Stimulated activated naive CD4-positive, alpha-beta T cell (primary cell): Measurements from ENCODE around the gene SMCO4.

ENCODE experiments used
- DNase-seq, 6 experiments: peaks; one replicate each; lab custom pipeline; 2025; lab: John Stamatoyannopoulos, UW

The SMCO4 gene

DNA sequence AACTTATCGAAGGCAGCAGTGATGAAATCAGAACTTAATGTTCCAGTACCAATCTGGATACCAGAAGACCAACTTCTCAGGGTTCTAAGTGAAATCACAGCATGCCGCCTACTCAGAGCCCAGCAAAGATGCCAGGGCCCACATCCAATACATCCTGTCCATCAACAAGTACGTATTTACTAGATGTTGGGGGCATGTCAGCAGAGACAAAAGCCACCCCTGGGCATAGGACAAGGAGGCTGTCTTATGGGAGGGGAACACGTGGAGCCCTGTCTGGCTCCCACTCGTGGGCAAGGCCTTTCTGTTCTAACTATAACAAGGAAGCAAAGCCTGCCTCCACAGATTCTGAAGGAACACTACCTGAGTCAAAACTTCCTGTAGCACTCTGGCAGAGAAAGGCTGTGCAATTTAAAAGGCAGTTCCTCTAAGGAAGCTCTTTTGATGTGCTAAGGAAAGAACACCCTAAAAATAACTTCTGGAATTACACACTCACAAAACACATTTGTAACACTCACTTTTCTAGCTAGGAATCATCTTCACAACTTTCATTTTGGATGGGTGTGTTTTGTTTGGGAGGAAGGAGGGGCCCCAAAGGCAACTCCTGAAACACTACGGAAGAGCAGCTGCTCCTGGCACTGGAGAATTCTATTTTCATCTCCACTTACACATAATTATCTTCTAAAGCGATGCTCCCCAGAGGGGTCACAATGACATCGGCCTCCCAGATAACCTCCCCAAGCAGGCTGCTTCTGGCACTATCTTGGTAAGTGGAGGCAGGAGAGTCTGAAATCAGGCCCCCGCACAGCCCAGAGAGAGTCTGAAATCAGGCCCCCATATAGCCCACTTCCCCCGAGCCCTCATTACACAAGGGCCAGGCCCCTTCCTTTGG, 14.2 kb downstream of the SMCO4 start:
- no peak for DNase-seq

DNA sequence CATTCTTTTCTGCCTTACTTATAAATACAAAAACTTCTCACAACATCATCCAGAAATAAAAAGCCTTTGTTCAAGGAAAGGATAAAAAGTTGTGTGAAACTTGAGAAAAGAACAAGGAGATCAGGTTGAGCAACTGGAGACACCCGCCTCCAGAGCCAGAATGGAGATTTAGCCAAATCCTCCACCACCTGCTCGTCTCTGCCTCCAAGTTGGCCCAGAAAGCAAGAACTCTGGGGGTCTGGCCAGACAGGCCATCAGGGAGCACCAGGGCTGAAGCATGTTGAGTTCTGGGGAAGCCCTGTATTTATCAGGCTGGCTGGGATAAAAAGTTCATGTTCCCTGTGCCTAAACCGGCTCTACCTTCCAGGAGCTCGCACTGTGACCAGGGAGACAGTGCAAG, 14.9 kb downstream of the SMCO4 start:
- DNase-seq: no peak

DNA sequence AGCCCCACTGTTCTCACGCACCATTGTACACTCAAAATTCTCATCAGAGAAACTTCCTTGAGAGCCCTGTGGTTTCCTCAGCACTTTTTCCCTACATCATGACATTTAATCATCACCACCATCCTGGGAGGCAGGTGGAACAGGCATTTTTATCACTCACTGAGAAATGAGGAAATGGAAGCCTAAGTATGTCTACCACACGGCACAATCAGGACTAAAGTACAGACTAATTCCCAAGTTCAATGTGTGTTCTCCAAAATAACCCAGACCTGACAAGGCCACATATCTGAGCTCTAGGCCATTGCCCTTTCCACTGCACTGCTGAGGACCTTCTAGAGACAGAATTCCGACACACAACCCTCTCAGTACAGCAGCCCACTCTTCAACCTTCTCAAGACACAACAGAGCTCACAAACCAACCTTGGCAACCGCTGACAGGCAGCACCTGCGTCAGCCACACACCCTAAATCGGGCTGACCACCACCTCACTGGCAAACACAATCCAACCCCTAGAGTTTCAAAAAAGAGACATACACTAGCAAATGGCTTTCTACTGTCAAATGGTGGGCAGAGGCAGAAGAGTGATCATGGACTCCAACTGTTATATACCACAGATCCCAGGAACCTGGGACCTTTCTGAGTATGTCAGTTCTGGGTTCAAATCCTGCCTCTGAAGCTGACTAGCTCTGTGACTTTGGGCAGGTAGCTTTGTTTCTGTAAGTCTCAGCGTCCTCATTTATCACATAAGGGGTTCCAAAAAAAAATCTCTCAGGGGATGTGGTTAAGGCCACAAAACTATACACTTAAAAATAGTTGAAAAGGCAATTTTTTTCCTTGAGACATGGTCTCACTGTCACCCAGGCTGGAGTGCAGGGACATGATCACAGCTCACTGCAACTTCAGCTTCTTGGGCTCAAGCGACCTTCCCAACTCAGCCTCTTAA, 16.3 kb downstream of the SMCO4 start:
- DNase-seq: no peak

DNA sequence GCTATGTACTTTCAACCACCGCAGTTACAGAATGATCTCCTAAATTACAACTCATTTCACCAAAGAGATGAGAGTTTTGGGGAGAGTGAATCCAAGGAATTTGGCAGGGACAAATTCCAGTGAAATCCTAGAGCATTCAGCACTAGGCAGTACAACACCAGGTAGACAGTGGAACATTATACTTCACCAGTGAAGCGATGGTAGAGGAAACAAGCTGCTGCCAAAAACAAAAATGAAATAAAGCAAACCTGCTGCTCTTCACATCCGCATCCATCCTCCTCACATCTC, 16.9 kb downstream of the SMCO4 start:
- DNase-seq: no peak

DNA sequence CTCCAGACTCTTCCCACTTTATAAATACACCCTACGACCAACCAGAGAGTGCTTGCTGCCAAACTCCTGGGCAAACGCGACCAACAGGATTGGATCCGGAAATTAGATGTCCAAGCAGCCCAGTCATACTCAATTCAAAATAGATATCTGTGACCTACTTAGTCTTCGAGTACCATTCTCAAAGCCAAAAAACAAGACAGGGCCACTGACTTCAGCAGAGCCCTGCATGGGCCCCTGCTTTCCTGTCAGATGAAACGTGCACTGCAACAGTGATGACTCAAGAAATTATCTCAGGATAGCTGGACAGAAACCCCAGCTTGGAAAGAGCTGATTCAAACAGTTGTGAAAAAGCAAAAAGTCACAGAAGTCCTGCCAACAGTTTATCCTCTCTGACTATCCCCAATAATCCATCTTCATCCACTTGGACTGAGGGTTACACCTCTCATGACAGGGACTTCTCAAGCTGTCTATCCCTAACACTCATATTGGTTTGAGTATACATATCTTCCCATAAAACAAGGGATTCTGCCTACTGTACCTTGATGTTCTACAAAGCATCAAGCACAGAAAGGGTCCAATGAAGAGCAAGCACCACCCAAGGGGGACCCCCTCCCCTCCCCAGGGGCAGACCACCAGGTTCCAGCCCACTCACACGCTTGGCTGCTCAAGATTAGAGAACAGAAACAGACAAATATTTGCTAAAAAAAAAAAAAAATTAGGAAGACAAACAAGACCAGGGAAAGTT, 17.4 kb downstream of the SMCO4 start:
- DNase-seq: no peak

DNA sequence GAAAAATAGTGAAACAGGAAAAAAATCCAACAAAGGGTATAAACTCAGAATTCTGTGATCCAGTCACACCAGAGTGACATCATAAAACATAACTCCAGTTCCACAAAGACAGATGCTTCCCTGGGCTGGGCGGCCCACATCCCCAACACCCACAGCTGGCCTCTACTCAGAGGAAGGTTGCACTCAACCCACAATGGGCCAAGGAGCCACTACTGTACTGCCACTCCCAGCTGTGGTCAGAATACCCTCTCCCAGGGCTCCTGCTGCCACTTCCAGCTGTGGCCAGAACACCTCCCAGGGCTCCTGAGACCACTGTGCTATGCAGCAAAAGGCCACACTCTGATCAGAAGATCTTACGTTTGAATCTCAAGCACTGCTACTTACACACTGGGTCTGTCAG, 18.3 kb downstream of the SMCO4 start:
- no peak for DNase-seq

DNA sequence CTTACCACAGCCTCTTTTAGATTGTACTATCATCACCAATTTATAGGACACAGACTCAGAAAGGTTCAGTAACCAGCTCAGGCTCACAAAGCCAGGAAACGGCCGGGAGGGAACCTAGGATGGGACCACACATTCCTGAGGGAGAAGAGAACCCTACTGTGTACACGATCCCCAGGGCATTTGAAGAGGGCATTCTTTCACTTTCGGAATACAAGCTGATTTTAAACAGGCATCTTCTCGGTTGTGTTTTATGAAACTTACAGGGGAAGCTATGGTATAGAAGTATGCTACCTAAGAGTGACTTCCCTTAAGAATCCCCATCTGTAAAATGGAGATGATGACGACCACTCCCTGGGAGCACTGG, 19.0 kb downstream of the SMCO4 start:
- no peak for DNase-seq

DNA sequence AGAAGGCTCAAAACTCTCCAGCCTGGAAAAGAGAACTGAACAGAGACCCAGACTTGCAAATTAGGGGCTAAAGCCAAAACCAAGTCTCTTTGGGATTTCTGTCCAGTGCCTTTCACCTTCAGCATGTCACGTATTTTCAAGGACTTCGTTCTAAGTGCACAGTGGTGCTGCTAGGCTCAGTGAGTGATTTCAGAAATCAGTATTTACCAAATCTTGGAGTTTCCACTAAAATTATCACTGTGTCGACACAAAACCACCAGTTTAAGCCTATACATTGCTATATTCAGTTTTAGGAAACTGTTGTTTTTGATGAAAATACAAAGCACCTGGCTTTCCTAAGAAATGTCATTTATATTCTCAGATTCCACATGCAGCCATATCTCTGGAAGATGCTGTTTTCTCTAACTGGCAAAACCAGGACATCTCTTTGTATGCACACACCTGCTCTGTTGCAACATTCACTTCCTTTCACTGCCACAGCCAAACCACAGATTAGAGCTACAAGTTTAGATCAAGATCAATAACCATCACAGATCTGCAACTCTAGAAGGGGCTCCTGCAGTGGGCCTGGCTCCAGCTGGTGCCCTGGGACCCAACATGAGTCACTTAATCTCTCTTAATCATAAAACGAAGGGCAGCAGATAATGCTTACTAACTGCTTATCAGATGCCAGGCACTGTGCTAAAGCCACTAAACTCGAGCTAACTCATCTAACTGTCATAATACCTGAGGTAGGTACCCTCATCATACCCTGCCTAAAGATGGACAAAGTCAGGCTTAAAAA, 22.3 kb downstream of the SMCO4 start:
- no peak for DNase-seq

DNA sequence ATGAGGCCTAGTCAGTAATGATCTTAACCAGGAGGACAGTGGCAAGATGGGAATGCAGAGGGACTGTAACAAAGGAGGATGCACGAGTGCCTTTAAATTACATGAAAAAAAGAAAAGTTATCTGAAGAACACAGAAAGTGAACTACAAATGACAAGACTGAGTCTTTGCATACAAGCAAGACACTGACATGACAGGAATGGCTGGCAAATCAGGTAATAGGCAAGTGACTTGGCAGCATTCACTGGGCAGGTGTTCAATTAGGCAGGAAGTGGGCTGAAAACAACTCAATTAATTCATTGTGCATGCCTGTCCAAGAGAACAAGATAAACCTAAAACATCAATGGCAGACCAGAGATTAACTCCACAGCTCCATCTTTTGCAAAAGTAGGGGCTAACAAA, 24.0 kb downstream of the SMCO4 start:
- no peak for DNase-seq

DNA sequence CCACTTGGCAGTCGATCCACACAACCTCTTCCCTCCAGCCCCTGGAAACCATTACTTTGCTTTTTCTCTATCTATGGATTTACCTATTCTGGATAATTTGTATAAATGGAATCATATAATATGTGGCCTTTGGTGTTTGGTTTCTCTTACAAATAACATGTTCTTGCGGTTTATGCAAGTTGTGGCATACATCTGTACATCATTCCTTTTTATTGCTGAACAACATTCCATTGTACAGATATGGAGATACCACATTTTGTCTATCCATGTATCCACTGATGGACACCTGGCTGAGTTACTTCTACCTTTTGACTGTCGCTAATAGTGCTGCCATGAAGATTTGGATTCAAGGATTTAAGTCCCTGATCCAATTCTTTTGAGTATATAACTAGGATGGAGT, 25.1 kb downstream of the SMCO4 start:
- no peak for DNase-seq

DNA sequence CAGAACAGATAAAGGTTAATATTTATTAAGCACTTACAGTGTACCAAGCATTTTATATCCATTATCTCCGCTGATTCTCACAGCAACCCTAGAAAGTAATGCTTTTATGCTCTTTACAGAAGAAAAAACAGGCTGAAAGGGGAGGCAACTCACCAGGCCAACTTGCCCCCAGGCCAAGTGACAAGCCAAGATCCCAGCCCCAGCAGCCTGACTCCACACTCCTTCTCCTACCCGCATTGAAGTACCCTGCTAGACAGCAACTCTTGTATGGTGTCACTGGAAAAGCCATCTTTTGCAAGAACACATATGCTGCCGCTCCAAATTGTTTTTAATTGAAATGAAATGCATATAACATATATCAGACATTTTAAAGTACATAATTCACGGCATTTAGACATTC, 25.6 kb downstream of the SMCO4 start:
- no peak for DNase-seq

DNA sequence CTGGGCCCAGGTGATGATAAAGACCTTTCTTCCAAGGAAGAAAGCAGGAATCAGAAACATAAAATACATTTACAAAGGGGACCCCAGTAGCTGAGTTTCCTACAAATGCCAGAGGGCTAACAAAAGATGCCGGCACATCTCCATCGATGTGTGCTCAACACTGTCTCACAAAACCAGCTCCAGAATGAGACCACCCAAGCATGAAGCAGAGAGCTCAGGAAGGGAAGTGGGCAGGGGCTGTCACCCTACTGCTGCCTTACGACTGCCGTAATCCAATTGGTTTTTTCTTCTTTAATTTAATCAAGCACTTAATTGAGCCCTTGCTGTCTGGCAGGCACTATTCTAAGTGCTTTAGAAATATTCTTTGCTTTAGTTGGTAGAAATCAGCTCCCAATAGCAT, 26.1 kb downstream of the SMCO4 start:
- no peak for DNase-seq

DNA sequence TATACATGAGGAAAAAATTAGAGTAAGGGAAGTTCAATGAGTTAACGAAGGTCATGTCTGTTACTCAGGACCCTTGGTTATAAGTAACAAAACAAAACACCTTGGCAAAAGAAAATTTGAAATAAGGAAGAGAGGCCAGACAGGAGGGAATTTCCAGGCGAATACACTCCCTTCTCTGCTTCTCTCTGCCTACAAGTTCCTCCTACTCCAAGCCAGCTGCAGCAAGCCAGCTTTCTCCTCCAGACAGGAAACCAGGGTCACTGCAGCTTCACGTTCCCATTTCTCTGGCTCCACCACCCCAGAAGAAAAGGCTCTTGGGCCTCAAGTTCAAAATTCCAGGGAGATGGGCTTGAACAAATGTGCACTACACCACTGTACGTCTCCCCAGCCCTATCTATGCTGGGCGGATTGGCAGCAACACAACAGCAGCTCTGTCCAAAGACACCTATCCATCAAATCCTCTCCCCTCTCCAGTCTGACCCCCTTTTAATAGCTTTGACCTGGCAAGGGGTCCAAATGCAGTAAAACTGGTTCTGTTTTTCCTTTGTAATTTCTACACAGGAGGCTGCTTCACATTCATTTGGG, 27.7 kb downstream of the SMCO4 start:
- DNase-seq: no peak

DNA sequence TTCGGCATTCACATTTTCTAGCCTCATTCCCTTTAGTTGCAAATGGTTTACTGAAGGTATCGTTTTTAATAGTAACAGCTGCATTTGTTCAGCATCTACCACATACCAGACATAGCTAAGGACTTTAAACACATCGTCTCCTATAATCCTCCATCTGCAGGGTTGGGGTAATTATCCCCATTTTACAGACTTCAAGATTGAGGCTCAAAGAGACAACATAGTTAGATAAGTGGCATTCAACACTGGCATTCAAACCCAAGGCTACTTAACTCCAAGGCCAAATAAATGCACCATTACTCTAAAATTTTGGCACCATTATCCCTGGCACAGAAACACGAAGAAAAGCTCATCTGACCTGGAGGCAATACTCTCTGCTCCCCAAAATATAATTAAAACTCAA, 28.5 kb downstream of the SMCO4 start:
- no peak for DNase-seq

DNA sequence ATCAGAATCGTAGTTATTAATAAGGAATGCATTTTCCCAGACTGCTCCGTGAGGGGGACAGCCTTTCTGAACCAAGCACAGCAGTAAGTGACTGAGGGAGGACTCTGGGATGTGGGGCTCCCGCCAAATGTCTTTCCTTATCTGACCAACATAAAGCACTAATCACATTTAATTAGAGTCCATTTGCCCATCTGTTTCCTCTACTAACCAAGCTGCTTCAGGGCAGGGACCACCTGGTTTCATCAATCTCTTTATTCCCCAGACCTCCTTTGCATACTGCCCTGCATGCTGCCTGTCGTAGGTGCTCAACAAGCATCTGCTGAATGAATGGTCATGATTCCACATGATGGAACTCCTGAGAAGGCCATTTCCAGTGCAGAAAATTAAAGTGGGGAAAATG, 29.4 kb downstream of the SMCO4 start:
- DNase-seq: no peak

DNA sequence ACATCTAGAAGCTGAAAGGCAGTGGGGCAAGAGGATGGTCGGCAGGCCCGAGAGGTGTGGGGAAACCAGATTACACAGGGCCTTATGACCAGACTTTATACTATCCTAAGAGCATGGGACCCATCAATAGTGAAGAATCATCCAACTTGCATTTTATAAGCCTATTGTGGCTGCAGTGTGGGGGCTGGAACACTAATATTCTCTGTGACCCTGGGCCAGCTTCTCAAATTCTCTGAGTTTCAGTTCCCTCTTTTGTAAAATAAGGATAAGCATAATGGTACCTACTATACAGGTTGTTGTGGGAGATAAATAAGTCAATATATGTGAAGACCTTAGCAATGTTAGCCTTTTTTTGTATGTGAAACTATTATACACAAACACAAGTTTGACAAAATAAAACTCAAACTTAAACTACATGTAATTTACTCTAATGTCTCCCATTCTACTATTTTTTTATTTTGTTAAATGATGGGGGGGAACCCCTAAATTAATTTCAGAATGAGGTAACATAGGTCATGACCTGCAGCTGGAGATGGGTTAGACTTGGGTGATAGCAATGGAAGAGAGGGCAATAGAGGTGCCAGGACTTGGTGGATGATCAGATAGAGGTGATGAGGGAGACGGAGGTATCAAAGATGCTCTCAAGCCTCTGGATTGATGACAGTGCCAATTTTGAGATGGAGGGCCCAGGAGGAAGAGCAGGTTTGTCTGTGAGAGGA, 30.1 kb downstream of the SMCO4 start:
- DNase-seq: no peak

DNA sequence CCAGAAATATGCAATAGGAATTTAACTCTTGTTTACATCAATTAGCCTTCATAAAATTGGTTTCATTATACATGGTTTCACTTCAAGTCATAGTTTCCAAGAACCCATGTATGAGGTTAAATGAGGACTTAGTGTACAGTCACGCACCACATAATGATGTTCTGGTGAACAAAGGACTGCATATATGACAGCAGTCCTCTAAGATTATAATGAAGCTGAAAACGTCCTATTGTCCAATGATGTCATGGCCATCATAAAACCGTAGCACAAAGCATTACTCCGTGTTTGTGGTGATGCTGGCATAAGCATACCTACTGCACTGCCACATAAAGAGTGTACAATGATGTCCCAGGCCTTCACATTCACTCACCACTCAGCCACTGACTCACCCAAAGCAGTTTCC, 31.1 kb downstream of the SMCO4 start:
- DNase-seq: no peak

DNA sequence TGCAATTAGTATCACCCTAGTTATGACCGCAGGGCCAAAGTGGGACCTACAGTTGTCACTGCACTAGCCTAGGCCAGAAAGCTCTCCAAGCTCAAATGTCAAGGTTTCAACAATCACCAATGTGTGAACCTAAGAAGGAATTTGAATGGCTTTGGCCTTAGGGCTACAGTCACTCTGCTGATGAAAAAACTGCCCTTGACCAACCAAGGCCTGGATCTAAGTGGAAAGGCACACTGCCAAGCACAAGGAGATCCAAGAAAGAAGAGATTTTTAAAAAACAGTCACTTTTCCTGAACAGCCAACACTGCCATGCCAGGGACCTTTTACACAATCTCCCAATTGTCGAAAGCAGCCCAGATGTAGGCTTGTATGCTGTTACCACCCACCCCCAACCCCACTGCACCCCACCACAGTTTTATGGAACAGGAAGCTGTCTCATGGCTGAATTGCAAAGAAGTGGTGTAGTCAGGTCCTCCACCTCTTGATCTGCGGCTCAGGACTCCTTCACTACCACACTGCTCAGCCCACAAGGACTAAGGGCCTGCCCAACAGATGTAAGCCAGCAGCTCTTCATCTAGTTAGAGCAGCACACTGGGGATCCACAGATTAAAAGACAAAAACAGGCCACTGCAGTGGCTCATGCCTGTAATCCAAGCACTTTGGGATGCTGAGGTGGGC, 32.9 kb downstream of the SMCO4 start:
- DNase-seq: no peak

DNA sequence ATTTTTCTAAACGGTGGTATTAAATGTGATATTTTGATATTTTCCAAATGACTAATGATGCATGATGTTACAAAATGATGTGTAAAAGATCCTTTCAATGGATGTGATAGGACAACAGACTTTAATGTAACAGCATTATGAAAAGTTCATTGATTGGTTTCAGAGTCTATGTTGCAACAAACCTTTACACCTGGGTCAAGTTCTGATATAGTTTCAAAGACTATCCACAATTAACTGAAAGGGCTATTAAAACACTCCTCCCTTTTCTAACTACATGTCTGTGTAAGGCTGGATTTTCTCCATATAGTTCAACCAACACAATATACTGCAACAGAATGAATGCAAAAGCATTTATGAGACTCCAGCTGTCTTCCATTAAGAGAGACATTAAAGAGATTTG, 35.7 kb downstream of the SMCO4 start:
- DNase-seq: no peak

DNA sequence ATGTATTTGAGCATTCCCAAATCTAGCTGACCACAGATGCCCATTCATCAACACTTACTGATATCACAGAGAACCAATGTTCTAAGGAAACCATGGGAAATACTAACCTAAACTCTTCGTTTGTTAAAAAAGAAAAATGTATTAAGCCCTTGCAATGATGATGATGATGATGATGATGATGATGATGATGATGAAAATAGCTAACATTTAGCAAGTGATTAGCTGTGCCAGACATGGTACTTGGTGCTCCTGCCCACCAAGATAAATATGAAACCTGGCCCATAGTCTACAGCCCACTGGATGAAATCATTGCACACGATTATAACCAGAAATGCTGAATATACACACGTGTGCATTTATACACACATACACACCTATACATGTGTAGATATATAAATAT, 37.5 kb downstream of the SMCO4 start:
- no peak for DNase-seq
